ENCODE measurements around the gene MRPL22. TPM values are rescaled to one million over a fixed set of nuclear protein-coding genes. Genes with fewer than 3 reads are reported as not detected.
"Not testable (repeated sequence)": the region's sequence is repeated elsewhere in the genome, so short reads cannot be mapped to it uniquely, and the experiment has no call there.

MRPL22 gene
- polyA plus RNA-seq, 4 donors: 33.6 to 63.5 (median 59.2) TPM

DNA sequence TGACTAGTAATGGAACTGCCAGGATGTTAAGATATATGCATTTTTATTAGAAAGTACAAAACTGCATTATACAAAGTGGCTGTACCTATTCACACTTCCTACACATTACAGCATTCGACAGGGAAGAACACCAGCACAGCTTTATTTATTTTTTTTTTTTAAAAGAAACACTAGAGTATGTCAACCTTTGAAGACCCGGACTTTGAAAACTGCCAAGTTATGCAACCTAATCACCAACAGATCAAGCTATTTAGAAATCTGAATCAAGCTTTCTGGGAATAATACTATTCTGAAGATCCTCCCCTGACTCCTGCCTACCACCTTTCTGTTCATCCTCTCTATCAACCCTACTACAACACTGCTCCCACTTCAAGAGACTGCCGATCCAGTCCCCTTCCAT is 7.3 kb upstream of the MRPL22 start:
- no peak for FAIRE-seq
- 87 to 93% (median 89%) methylated on average over 3 of the region's 3 CpGs for WGBS, 3 donors

DNA sequence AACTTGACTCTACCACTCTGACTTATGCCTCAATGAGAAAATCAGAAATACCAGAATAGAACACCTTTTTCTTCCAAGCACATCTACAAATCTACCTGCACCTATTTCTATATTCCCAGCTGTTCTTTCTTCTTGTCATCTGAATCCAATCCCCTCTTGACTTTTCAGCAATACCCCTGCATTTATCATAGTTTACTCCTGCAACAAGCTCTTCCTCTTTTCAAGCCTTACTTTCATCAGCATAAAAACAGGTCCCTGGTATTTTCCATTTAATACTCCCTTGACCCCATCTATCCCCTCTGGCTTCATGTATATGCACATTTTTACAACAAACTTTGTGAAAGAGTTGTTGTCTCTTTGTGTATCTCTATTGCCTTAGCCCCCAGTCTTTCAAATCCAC is 6.0 kb upstream of the MRPL22 start:
- peaks cover 0 to 17% (median 0%) of the 10 kb centered on the region in 3 donors for H3K36me3 ChIP-seq (ENCODE audit: control insufficient read depth in 3 of 3, insufficient read depth in 2 of 3, low read depth in 1 of 3, low read length in 3 of 3)
- FAIRE-seq (no peak), DNase-seq (no peak)
- no peaks in the 10 kb centered on the region for H3K27me3 ChIP-seq (ENCODE audit: control insufficient read depth in 3 of 3, insufficient read depth in 3 of 3, low read length in 3 of 3)
- no peak overlapping the region for H3K27ac ChIP-seq (ENCODE audit: low read depth in 1 of 3, low read length in 2 of 3)
- H3K4me1 ChIP-seq (ENCODE audit: control insufficient read depth in 3 of 3, insufficient read depth in 2 of 3, low read depth in 1 of 3, low read length in 2 of 3): peaks cover 0 to 6% (median 0%) of the 10 kb centered on the region in 3 donors
- no peaks in the 10 kb centered on the region for H3K9me3 ChIP-seq (ENCODE audit: control insufficient read depth in 2 of 2, insufficient read depth in 1 of 2, low read depth in 1 of 2, low read length in 1 of 2)
- no peak overlapping the region for H3K4me3 ChIP-seq (ENCODE audit: low read depth in 1 of 3, low read length in 3 of 3)

More for the DNA sequence above, 7.3 kb upstream of the MRPL22 start:
- H3K27ac ChIP-seq (ENCODE audit: low read depth in 1 of 3, low read length in 2 of 3): no peak overlapping the region
- H3K27me3 ChIP-seq (ENCODE audit: control insufficient read depth in 3 of 3, insufficient read depth in 3 of 3, low read length in 3 of 3): no peaks in the 10 kb centered on the region
- H3K4me1 ChIP-seq (ENCODE audit: control insufficient read depth in 3 of 3, insufficient read depth in 2 of 3, low read depth in 1 of 3, low read length in 2 of 3): peaks cover 0 to 6% (median 0%) of the 10 kb centered on the region in 3 donors
- no peak for DNase-seq
- H3K9me3 ChIP-seq (ENCODE audit: control insufficient read depth in 2 of 2, insufficient read depth in 1 of 2, low read depth in 1 of 2, low read length in 1 of 2): no peaks in the 10 kb centered on the region
- no peak overlapping the region for H3K4me3 ChIP-seq (ENCODE audit: low read depth in 1 of 3, low read length in 3 of 3)
- H3K36me3 ChIP-seq (ENCODE audit: control insufficient read depth in 3 of 3, insufficient read depth in 2 of 3, low read depth in 1 of 3, low read length in 3 of 3): peaks cover 0 to 17% (median 0%) of the 10 kb centered on the region in 3 donors

DNA sequence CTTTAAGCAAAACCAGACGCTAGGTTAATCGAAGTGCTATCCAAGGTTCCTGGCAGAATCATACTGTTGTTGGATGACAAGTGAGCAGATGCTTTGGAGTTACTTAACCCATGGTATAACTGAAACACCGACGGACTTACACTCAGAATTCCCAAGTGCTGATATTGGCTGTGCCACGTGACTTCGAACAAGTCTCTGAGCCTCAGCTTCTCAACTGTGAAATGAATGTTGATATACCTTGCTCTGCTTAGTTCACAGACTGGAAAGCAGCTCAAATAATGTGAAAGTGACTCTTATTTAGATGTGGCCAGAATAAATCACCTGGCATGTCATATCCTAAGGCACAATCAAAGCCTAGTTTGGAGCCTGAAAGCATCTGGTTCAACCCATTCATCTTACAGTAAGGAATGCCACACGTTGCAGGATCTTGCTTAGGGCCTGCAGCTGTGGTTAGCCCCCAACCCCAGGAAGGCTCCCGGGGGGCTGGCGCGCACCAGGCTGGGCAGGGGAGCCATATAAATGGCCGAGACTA is 3.6 kb upstream of the MRPL22 start:
- Histone ChIP-seq H3K27me3 (ENCODE audit: control insufficient read depth in 3 of 3, insufficient read depth in 3 of 3, low read length in 3 of 3) (no peaks in the 10 kb centered on the region), H3K4me3 (ENCODE audit: low read depth in 1 of 3, low read length in 3 of 3) (peak overlapping the region; percentile 69 to 84 (median 82)), H3K27ac (ENCODE audit: low read depth in 1 of 3, low read length in 2 of 3) (peak overlapping the region in 1 of 3 donors; percentile 61), H3K9me3 (ENCODE audit: control insufficient read depth in 2 of 2, insufficient read depth in 1 of 2, low read depth in 1 of 2, low read length in 1 of 2) (no peaks in the 10 kb centered on the region), H3K4me1 (ENCODE audit: control insufficient read depth in 3 of 3, insufficient read depth in 2 of 3, low read depth in 1 of 3, low read length in 2 of 3) (peaks cover 0 to 10% (median 0%) of the 10 kb centered on the region in 3 donors), H3K36me3 (ENCODE audit: control insufficient read depth in 3 of 3, insufficient read depth in 2 of 3, low read depth in 1 of 3, low read length in 3 of 3) (peaks cover 0 to 10% (median 0%) of the 10 kb centered on the region in 3 donors)
- FAIRE-seq (no peak), DNase-seq (peak in 1 of 2 donors; percentile 4)
- WGBS, 3 donors: 8 to 23% (median 16%) methylated on average over 11 of the region's 11 CpGs

DNA sequence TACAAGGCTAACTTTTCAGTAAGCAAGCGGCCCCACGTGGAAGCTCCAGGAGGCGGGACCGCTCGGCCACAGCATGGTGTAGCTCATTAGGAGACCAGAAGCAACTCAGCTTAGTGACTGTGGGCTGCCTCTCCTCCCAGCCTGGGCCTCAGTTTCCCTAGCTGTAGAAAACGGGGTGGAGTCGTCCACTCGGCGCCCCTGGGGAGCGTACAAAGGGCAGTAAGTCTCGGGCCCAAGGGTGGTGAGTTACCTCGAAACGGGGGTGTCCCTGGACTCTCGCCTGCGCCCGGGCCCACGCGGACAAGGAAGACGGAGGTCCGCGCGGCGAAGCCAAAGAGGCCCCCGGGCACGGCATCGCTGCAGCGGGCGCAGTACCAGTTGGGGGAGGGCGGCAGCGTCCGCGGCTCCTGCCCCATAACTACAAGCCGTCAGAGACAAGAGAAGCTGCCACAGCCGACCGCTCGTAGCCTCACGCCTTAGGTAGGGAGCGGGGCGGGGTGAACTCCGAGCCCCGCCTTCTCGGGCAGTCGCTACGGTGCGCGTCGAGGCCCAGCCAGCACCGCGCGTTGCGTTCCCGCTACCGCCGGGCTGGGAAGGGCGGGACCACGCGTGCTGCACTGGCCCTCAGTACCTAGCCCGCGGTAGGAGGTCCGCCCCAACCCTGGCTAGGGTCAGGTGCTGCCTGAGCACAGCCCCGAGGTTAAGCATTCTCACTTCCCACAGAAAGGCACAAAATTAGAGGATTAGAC is 3.0 kb upstream of the MRPL22 start, which contains the start of gene GEMIN5:
GEMIN5 (minus strand) TSS at position 494 of the 749 bp plus-strand sequence; CDS start at position 416, 78 bp downstream.
- H3K27ac ChIP-seq (ENCODE audit: low read depth in 1 of 3, low read length in 2 of 3): peak within 1 kb of the TSS; percentile 16 to 71 (median 61)
- H3K27me3 ChIP-seq (ENCODE audit: control insufficient read depth in 3 of 3, insufficient read depth in 3 of 3, low read length in 3 of 3): no peaks in the 10 kb centered on the region
- peaks cover 0 to 12% (median 0%) of the 10 kb centered on the region in 3 donors for H3K4me1 ChIP-seq (ENCODE audit: control insufficient read depth in 3 of 3, insufficient read depth in 2 of 3, low read depth in 1 of 3, low read length in 2 of 3)
- peaks cover 0 to 6% (median 0%) of the 10 kb centered on the region in 3 donors for H3K36me3 ChIP-seq (ENCODE audit: control insufficient read depth in 3 of 3, insufficient read depth in 2 of 3, low read depth in 1 of 3, low read length in 3 of 3)
- DNase-seq: peak; percentile 89 to 95
- peak within 1 kb of the TSS; percentile 69 to 84 (median 82) for H3K4me3 ChIP-seq (ENCODE audit: low read depth in 1 of 3, low read length in 3 of 3)
- WGBS, 3 donors: 0% methylated on average over 56 to 61 of the region's 61 CpGs
- no peak for FAIRE-seq
- H3K9me3 ChIP-seq (ENCODE audit: control insufficient read depth in 2 of 2, insufficient read depth in 1 of 2, low read depth in 1 of 2, low read length in 1 of 2): no peaks in the 10 kb centered on the region

DNA sequence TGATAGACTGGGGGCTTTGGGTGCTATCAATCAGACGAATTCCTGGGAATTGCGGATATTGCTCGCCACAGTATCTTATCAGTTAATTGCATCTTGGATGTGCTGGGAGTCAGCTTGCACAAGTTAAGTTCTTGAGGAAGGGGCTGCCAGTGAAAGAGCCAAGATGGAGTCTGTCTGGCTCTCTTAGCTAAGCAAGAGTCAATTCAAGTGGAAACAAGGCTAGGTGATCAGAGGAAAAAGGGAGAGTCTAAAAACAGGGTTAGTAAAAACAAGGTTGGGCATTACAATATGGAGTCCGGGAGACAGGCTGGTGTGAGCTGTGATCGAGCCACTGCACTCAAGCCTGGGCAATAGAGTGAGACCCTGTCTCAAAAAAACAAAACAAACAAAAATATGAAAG is 1.5 kb upstream of the MRPL22 start:
- not testable (repeated sequence) for H3K4me3 ChIP-seq (ENCODE audit: low read depth in 1 of 3, low read length in 3 of 3); H3K27ac ChIP-seq (ENCODE audit: low read depth in 1 of 3, low read length in 2 of 3); FAIRE-seq

DNA sequence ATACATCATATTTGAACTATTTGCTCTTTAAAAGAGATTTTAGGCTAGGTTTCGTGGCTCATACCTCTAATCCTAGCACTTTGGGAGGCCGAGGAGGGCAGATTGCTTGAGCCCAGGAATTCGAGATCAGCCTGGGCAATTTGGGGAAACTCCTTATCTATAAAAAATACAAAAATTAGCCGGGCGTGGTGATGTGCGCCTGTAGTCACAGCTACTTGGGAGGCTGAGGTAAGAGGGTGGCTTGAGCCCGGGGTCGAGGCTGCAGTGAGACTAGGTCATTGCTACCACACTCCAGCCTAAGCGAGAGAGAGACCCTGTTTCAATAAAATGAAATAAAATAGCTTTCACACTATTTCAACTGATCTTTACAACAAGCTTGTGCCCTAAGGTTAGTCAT is 500 bp upstream of the MRPL22 start:
- Histone ChIP-seq H3K27ac (ENCODE audit: low read depth in 1 of 3, low read length in 2 of 3) (peak overlapping the region in 2 of 3 donors; percentile 84 to 88), H3K4me1 (ENCODE audit: control insufficient read depth in 3 of 3, insufficient read depth in 2 of 3, low read depth in 1 of 3, low read length in 2 of 3) (peaks cover 0 to 12% (median 0%) of the 10 kb centered on the region in 3 donors)

More for the DNA sequence above, 1.5 kb upstream of the MRPL22 start:
- not testable (repeated sequence) for H3K36me3 ChIP-seq (ENCODE audit: control insufficient read depth in 3 of 3, insufficient read depth in 2 of 3, low read depth in 1 of 3, low read length in 3 of 3); H3K27me3 ChIP-seq (ENCODE audit: control insufficient read depth in 3 of 3, insufficient read depth in 3 of 3, low read length in 3 of 3); DNase-seq; H3K9me3 ChIP-seq (ENCODE audit: control insufficient read depth in 2 of 2, insufficient read depth in 1 of 2, low read depth in 1 of 2, low read length in 1 of 2)
- WGBS, 3 donors: 86 to 88% (median 87%) methylated on average over 5 of the region's 5 CpGs
- H3K4me1 ChIP-seq (ENCODE audit: control insufficient read depth in 3 of 3, insufficient read depth in 2 of 3, low read depth in 1 of 3, low read length in 2 of 3): peaks cover 0 to 12% (median 0%) of the 10 kb centered on the region in 3 donors

DNA sequence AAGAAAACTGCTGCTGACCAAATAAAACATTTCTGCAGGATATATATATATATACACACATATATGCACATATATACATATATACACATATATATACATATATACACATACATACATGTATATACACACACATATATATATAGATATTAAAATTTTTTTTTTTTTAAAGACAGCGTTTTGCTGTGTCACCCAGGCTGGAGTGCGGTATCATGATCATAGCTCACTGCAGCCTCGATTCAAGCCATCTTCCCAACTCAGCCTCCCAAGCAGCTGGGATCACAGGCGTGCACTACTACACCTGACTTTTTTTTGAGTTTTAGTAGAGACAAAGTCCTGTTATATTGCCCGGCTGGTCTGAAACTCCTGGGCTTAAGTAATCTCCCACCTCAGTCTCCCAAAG is 2.7 kb downstream of the MRPL22 start:
- Histone ChIP-seq H3K4me3 (ENCODE audit: low read depth in 1 of 3, low read length in 3 of 3) (no peak overlapping the region), H3K9me3 (ENCODE audit: control insufficient read depth in 2 of 2, insufficient read depth in 1 of 2, low read depth in 1 of 2, low read length in 1 of 2) (no peaks in the 10 kb centered on the region), H3K4me1 (ENCODE audit: control insufficient read depth in 3 of 3, insufficient read depth in 2 of 3, low read depth in 1 of 3, low read length in 2 of 3) (peaks cover 0 to 6% (median 0%) of the 10 kb centered on the region in 3 donors), H3K36me3 (ENCODE audit: control insufficient read depth in 3 of 3, insufficient read depth in 2 of 3, low read depth in 1 of 3, low read length in 3 of 3) (peaks cover 0 to 3% (median 0%) of the 10 kb centered on the region in 3 donors), H3K27ac (ENCODE audit: low read depth in 1 of 3, low read length in 2 of 3) (no peak overlapping the region), H3K27me3 (ENCODE audit: control insufficient read depth in 3 of 3, insufficient read depth in 3 of 3, low read length in 3 of 3) (no peaks in the 10 kb centered on the region)
- DNase-seq: no peak
- WGBS, 3 donors: 73 to 87% (median 75%) methylated on average over 5 of the region's 5 CpGs
- FAIRE-seq: no peak

More for the DNA sequence above, 500 bp upstream of the MRPL22 start:
- WGBS, 3 donors: 80 to 87% (median 81%) methylated on average over 9 of the region's 9 CpGs
- H3K36me3 ChIP-seq (ENCODE audit: control insufficient read depth in 3 of 3, insufficient read depth in 2 of 3, low read depth in 1 of 3, low read length in 3 of 3): peaks cover 0 to 3% (median 0%) of the 10 kb centered on the region in 3 donors
- no peak for DNase-seq
- H3K27me3 ChIP-seq (ENCODE audit: control insufficient read depth in 3 of 3, insufficient read depth in 3 of 3, low read length in 3 of 3): no peaks in the 10 kb centered on the region
- no peak for FAIRE-seq
- H3K9me3 ChIP-seq (ENCODE audit: control insufficient read depth in 2 of 2, insufficient read depth in 1 of 2, low read depth in 1 of 2, low read length in 1 of 2): no peaks in the 10 kb centered on the region
- H3K4me3 ChIP-seq (ENCODE audit: low read depth in 1 of 3, low read length in 3 of 3): peak overlapping the region in 1 of 3 donors; percentile 90

DNA sequence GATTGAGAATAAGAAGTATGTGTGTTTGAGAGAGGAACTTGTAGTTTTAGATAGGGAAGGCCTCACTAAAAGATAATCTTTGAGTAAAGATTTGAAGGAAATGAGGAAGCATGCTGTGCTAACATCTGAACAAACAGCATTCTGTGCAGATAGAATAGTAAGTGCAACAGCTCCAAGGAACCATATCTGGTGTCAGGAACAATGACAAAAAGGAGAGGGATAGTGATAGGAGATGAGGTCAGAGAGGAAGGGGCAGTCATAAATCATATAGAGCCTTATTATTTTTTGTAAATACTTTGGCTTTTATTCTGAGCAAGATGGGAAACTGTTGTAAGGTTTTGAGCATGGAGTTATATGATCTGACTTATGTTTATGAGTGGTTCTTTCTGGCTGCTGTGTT is 3.8 kb downstream of the MRPL22 start:
- Histone ChIP-seq H3K4me3 (ENCODE audit: low read depth in 1 of 3, low read length in 3 of 3) (no peak overlapping the region), H3K4me1 (ENCODE audit: control insufficient read depth in 3 of 3, insufficient read depth in 2 of 3, low read depth in 1 of 3, low read length in 2 of 3) (peaks cover 0 to 6% (median 0%) of the 10 kb centered on the region in 3 donors), H3K36me3 (ENCODE audit: control insufficient read depth in 3 of 3, insufficient read depth in 2 of 3, low read depth in 1 of 3, low read length in 3 of 3) (peaks cover 0 to 3% (median 0%) of the 10 kb centered on the region in 3 donors), H3K27me3 (ENCODE audit: control insufficient read depth in 3 of 3, insufficient read depth in 3 of 3, low read length in 3 of 3) (no peaks in the 10 kb centered on the region), H3K27ac (ENCODE audit: low read depth in 1 of 3, low read length in 2 of 3) (no peak overlapping the region), H3K9me3 (ENCODE audit: control insufficient read depth in 2 of 2, insufficient read depth in 1 of 2, low read depth in 1 of 2, low read length in 1 of 2) (no peaks in the 10 kb centered on the region)
- no peak for FAIRE-seq
- DNase-seq: no peak

Data from small intestine (tissue), 7 donors.